Measurements from ENCODE around the gene TENM4.

- TF ChIP-seq POLR2A (IDR thresholded peaks at IDR 0.05) (no peak), CTCF (IDR thresholded peaks at IDR 0.05 in 4 of 5, conservative IDR thresholded peaks at IDR 0.05 in 1 of 5) (no peak)
These were observed 638 bp upstream of the TENM4 start for GRCh38 chr11:79441461-79441875.

All from gastrocnemius medialis (tissue), 4 donors.